AG10803 (cell line): ENCODE measurements around the gene RACGAP1.
A peak's percentile ranks its signal among the peaks of the same experiment; 100 is the strongest.
"Not testable (repeated sequence)": the region's sequence is repeated elsewhere in the genome, so short reads cannot be mapped to it uniquely, and the experiment has no call there.

Experiments used
- DNase-seq: peaks from one replicate; pipeline ENCODE4 v3.0.0; 2010; ENCODE audit warnings: low read depth
- H3K4me3 ChIP-seq: 2 replicates; pipeline ENCODE4 v1.5.1; 2011; ENCODE audit warnings: mild to moderate bottlenecking, low read length, control low read depth
- TF ChIP-seq, protein P1 (sequence below): conservative IDR thresholded peaks from 2 replicates; pipeline ENCODE4 v1.5.1; 2011; ENCODE audit warnings: mild to moderate bottlenecking, low read length, control low read depth, inconsistent platforms

Gene RACGAP1

DNA sequence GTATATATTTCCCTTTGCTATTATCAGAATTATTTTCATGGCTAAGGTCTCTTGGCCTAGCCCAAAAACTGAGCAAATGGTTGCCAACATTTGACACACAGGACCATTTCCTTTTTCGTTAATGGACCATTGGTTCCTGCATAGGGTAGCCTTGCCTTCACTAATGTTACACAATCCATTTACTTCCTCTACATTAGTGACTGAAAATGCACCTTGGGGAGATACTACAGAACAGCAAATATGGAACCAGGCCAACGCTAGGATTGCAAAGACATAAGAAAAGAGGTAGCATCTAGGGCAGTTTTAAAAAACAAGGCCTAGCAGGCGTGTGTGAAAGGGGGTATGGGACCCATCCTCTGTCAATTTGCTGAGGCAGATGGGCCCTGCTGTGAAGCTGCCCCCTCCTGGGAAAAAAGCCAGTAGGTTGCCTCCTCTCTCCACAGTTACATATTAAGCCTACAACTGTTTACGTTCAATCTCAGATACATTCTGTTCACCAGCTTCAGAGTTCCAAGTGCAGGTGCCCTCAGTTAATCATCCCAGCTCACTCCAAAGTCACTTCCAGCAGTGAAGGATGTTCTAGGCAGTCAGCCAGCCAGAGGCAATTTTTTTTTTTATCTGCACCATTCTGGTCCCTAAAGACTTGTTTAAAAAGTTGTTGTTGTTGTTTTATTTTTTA, 37.5 kb downstream of the RACGAP1 start:
- no peak overlapping the region for H3K4me3 ChIP-seq
- TF ChIP-seq, protein P1, sequence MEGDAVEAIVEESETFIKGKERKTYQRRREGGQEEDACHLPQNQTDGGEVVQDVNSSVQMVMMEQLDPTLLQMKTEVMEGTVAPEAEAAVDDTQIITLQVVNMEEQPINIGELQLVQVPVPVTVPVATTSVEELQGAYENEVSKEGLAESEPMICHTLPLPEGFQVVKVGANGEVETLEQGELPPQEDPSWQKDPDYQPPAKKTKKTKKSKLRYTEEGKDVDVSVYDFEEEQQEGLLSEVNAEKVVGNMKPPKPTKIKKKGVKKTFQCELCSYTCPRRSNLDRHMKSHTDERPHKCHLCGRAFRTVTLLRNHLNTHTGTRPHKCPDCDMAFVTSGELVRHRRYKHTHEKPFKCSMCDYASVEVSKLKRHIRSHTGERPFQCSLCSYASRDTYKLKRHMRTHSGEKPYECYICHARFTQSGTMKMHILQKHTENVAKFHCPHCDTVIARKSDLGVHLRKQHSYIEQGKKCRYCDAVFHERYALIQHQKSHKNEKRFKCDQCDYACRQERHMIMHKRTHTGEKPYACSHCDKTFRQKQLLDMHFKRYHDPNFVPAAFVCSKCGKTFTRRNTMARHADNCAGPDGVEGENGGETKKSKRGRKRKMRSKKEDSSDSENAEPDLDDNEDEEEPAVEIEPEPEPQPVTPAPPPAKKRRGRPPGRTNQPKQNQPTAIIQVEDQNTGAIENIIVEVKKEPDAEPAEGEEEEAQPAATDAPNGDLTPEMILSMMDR, result no peak
- DNase-seq, result no peak

DNA sequence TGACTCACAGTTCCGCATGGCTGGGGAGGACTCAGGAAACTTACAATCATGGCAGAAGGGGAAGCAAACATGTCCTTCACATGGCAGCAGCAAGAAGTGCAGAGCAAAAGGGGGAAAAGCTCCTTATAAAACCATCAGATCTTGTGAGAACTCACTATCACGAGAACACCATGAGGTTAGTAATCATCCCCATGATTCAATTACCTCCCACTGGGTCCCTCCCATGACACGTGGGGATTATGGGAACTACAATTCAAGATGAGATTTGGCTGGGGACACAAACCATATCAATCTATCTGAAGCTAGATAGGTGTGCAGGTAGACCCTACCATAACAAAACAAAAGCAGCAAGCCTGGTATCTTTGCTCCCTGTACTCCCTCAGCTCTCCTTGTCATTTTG, 38.8 kb downstream of the RACGAP1 start:
- not testable (repeated sequence) for DNase-seq, H3K4me3 ChIP-seq

DNA sequence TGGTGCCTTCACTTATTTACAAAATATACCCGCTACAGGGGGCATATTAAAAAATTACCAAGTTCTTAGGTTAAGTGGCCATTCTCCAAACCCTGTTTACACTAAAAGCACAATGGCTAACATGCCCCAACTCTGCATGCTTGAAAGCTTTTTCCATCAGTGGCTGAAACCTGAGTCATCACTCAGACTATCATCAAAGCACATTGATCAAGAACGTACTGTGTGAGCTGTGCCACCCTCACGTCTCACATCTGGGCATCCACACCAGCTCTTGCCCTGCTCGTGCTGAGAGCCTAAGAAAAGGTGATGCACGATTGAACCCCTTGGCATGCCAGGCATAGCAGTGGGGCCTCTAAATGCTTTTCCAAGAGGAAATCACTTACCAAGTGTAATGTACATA, 39.3 kb downstream of the RACGAP1 start:
- DNase-seq, result no peak
- H3K4me3 ChIP-seq, result no peak overlapping the region
- TF ChIP-seq, protein P1, result no peak

DNA sequence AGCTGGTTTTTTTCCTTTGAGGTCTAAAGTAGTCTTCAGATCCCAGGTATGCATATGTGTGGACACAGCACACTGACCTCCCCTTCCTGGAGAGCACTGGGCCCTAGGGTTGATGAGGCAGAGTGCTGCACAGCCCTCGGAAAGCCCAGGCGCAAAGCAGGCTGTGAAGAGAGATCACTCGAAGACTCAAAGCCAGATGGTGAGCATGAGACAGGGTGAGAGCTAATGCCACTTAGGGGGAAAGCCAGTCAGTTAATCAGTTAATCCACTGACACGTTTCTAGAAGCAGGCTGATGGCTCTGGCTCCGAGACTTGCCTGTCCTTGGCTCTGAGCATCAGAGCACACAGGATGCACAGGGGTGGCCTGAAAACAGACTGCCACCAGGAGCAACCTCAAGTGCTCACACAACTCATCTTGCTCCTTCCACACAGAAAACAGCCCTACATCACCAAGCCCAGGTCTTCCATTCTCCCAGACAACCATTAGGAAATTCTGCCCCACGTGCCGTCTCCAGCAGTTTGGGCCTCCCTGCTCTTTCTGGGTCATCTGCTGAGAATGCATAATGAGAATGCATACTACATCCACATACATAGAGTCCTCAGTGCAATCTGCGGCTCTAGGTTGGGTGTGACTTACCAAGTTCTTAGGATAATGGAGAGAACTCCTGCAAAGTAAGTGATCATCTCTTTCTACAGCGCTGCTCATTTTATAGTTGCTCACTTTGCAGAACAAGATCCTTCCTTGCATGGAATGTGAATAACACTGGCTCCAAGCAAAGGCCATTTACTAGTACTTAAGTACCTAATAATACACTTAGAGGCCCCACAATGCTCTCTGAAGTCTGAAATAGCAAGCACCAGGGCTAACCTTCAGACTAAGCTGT, 40.6 kb downstream of the RACGAP1 start:
- TF ChIP-seq, protein P1, result no peak
- H3K4me3 ChIP-seq, result no peak overlapping the region
- DNase-seq, result no peak

DNA sequence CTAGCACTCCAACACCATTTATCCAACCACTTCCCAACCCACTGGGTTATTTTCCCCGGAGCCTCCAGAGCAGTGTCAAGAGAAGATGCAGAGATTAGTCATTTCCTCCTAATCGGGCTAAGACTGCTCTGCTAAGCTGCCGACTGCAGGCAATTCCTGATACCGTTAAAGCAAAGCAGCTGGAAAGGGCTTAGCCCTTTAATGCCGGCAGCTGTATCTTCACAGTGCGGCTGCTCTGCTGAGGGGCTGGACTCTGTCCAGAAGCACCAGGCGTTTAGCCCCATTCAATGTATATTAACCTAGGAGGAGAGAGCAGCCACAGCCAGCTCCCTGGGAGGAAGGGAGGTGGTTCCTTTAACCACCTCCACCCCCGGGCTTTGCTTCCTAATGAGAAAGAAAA, 41.4 kb downstream of the RACGAP1 start:
- peak overlapping the region; percentile 22 for H3K4me3 ChIP-seq
- DNase-seq, result peak; percentile 73
- TF ChIP-seq, protein P1, result peak; percentile 27; the same call in 1 of the 2 replicates

DNA sequence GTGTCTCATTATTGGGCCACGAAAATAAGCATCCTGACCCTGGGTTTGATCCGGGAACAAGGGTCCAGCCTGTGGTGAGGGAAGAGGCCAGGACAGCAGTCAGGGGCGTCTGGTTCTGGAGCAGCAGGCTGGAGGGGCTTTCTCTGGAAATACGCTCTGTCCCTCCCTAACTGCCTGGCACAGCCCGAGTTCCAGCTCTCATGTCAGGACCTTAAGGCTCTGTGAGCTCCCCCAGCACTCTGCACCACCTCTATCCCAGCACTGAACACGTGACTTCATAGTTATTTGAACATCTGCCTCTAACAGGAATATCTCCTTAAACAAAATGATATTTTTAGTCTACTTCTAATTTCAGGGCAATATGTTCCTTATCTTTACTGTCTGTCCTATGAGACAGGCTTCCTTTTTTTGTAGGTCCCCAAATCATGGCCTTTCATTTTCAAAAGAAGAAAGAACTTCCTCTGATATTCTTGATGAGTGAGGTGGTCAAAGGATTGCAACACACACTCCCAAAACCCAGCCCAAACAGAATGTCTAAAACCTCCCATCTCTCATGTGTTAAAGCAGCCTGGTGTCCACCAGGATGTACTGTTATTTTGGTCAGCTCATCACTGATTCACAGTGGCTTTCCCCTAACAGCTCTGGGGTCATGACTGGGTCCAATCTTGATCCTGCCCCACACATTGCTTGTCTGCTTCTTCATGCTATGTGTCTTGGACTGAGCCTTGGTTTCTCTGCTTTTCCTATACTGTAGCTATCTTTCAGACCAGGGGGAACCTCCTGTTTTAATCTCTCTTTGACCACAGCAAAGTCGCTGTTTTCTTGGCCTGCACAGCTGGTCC, 42.8 kb downstream of the RACGAP1 start:
- H3K4me3 ChIP-seq, result no peak overlapping the region
- TF ChIP-seq, protein P1, result no peak
- DNase-seq, result peak; percentile 21

DNA sequence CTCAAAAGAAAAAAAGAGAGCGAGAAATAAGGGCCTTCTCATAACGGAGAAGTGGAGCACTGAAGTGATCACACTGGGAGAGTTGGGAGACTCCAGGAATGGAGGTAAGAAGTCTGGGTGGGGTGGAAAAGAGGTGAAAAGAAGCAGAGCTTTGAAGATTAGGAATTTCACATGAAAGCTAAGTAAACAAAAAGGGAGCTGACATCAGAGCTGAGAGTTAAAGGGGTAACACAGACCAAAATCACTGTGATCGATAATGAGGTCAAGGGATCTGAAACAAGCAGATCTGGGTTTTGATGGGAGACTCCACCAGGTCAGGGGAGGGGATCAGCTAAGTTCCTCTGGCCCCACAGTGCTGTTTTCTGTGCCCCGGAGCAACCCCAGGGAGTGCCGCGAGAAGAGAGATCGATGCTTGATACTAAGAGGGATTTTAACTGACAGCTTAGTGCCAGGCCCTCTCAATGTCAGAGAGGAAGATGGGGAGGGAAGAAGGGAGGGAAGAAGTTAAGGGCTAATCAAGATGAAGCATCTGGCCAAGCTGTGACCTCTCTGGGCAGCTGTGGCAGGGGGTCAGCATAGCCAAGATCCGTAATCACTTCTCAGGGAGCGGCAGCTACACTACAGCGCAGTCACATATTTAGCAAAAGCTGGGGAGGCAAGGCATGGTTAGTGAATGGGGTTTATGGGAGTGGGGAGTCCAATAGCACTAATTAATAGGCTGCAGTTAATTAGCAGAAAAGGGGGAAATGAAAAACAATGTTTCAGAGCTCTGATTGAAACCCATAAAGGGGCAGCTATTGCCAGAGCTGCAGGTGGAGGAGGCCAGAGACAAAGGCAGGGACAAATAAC, 44.6 kb downstream of the RACGAP1 start:
- no peak for DNase-seq
- TF ChIP-seq, protein P1, result no peak
- H3K4me3 ChIP-seq, result no peak overlapping the region
